ENCODE data around the gene ABCA2.

The ABCA2 gene, protein sequence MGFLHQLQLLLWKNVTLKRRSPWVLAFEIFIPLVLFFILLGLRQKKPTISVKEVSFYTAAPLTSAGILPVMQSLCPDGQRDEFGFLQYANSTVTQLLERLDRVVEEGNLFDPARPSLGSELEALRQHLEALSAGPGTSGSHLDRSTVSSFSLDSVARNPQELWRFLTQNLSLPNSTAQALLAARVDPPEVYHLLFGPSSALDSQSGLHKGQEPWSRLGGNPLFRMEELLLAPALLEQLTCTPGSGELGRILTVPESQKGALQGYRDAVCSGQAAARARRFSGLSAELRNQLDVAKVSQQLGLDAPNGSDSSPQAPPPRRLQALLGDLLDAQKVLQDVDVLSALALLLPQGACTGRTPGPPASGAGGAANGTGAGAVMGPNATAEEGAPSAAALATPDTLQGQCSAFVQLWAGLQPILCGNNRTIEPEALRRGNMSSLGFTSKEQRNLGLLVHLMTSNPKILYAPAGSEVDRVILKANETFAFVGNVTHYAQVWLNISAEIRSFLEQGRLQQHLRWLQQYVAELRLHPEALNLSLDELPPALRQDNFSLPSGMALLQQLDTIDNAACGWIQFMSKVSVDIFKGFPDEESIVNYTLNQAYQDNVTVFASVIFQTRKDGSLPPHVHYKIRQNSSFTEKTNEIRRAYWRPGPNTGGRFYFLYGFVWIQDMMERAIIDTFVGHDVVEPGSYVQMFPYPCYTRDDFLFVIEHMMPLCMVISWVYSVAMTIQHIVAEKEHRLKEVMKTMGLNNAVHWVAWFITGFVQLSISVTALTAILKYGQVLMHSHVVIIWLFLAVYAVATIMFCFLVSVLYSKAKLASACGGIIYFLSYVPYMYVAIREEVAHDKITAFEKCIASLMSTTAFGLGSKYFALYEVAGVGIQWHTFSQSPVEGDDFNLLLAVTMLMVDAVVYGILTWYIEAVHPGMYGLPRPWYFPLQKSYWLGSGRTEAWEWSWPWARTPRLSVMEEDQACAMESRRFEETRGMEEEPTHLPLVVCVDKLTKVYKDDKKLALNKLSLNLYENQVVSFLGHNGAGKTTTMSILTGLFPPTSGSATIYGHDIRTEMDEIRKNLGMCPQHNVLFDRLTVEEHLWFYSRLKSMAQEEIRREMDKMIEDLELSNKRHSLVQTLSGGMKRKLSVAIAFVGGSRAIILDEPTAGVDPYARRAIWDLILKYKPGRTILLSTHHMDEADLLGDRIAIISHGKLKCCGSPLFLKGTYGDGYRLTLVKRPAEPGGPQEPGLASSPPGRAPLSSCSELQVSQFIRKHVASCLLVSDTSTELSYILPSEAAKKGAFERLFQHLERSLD (N-terminal part only)

DNA sequence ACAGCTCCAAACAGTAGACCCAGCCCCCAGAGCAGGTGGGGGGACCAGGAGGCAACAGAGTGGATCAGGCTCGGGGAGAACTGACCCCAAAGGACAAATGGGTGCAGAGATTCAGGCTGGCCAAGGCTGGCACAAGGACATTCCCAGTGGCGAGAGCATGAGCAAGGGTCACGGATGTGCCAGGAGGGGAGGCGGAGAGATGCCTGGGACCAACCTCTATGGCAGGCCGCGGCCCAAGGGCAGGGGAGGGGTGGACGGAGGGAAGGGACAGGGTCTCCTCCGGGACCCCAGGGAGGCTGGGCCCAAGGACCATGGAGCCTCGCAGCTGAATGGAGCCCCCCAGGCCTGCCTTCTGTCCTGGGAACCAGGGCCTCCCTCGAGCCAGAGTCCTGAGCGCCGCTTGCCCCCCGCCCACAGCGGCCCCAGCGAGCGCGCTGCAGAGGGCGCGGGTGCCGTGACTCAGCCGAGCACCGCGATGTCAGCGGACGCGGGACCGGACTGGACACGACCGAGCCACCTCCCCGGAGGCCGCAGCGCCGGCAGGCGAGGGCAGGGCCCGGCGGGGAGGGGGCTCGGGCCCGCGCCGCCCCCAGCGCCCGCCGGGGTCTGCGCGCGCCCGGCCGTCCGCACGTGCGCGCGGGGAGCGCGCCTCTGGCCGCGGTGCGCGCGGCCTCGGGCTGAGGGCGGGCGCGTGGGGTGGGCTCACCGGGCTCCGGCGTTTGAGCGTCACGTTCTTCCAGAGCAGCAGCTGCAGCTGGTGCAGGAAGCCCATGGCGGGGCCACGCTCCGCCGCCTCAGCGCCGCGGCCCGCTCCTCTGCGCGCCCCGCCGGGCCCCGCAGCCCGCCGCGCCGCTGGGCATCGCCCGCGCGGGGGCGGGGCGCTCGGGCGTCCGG lies at the start of gene ABCA2:
Gene ABCA2 (minus strand): TSS at position 869 of the 894 bp plus-strand sequence. CDS start 97 bp downstream, at position 772.
- TF ChIP-seq, protein P1, sequence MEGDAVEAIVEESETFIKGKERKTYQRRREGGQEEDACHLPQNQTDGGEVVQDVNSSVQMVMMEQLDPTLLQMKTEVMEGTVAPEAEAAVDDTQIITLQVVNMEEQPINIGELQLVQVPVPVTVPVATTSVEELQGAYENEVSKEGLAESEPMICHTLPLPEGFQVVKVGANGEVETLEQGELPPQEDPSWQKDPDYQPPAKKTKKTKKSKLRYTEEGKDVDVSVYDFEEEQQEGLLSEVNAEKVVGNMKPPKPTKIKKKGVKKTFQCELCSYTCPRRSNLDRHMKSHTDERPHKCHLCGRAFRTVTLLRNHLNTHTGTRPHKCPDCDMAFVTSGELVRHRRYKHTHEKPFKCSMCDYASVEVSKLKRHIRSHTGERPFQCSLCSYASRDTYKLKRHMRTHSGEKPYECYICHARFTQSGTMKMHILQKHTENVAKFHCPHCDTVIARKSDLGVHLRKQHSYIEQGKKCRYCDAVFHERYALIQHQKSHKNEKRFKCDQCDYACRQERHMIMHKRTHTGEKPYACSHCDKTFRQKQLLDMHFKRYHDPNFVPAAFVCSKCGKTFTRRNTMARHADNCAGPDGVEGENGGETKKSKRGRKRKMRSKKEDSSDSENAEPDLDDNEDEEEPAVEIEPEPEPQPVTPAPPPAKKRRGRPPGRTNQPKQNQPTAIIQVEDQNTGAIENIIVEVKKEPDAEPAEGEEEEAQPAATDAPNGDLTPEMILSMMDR (IDR thresholded peaks at IDR 0.05; ENCODE audit: low read depth, low read length) = no peak
- DNase-seq (ENCODE audit: low read depth in 2 of 2) = no peak

DNA sequence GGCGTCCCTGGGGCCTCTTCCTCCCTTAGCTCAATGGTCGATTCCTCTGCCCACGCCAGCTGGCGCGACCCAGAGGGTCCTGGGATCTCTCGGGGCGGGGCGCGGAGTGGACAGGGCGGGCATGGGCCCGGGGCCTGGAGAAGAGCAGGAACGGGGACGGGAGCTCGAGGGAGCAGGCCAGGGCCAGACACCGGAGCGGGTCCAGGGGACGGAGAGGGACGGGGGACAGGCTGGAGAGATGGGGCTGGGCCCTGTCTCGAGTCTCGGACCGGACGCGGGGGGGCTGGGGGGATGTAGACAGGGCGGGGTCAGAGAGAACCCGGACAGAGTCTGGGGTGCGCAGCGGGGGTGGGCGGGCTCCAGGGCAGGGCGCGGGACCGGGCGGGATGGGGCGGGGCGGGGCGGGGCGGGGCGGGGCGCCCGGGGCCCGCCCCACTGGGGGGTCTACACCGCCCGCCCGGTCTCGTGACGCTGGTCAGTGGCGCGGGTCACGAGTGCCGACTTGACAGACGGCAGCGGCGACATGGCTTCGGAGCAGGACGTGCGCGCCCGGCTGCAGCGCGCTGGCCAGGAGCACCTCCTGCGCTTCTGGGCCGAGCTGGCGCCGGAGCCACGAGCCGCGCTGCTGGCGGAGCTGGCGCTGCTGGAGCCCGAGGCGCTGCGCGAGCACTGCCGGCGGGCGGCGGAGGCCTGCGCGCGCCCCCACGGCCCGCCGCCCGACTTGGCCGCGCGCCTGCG lies 49.1 kb upstream of the ABCA2 start, which contains the start of gene UAP1L1:
Gene UAP1L1 (plus strand): TSS at position 508 of the 738 bp plus-strand sequence. CDS start 16 bp downstream, at position 524.
- DNase-seq (ENCODE audit: low read depth in 2 of 2) = peak; percentile 39 to 73
- peak within 1 kb of the TSS; percentile 70 to 87 for H3K4me3 ChIP-seq (replicated peaks in 1 of 2; ENCODE audit: low read depth in 2 of 2, low read length in 2 of 2)
- TF ChIP-seq, protein P1 (IDR thresholded peaks at IDR 0.05; ENCODE audit: low read depth, low read length) = no peak

More for the DNA sequence above, at the start of gene ABCA2:
- peak within 1 kb of the TSS; percentile 49 to 53 for H3K4me3 ChIP-seq (replicated peaks in 1 of 2; ENCODE audit: low read depth in 2 of 2, low read length in 2 of 2)

DNA sequence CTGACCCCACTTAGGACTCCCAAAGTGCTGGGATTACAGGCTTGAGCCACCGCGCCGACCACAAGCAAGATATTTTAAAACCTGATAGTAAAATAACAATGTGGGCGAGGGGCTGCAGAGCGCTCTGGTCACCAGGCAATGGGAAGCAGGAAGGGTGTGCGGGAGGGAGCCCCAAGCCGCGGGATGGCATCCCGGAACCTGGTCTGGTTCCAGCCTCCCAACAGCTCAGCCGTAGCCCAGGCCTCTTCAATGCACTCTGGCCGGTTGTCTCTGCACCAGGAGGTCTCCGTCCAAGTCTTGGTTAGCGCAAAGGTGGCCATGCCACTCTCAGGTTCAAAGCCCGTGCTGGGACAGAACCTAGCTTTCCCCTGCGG lies 48.6 kb upstream of the ABCA2 start:
- DNase-seq (ENCODE audit: low read depth in 2 of 2) = no peak
- TF ChIP-seq, protein P1 (IDR thresholded peaks at IDR 0.05; ENCODE audit: low read depth, low read length) = no peak
- H3K4me3 ChIP-seq (replicated peaks in 1 of 2; ENCODE audit: low read depth in 2 of 2, low read length in 2 of 2) = peak overlapping the region; percentile 31 to 36

DNA sequence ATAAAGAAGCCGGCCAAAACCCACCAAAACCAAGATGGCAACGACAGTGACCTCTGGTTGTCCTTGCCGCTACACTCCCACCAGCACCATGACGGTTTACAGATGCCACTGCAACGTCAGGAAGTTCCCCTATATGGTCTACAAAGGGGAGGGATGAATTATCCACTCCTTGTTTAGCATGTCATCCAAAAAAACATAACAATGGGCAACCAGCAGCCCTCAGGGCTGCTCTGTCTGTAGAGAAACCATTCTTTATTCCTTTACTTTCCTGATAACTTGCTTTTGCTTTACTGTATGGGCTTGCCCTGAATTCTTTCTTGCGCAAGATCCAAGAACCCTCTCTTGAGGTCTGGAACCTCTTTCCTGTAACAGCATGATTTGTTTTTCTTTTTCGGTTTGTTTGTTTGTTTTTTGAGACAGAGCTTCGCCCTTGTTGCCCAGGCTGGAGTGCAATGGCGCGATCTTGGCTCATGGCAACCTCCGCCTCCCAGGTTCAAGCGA lies 47.3 kb upstream of the ABCA2 start:
- H3K4me3 ChIP-seq (replicated peaks in 1 of 2; ENCODE audit: low read depth in 2 of 2, low read length in 2 of 2) = no peak overlapping the region
- no peak for DNase-seq (ENCODE audit: low read depth in 2 of 2)
- TF ChIP-seq, protein P1 (IDR thresholded peaks at IDR 0.05; ENCODE audit: low read depth, low read length) = no peak

DNA sequence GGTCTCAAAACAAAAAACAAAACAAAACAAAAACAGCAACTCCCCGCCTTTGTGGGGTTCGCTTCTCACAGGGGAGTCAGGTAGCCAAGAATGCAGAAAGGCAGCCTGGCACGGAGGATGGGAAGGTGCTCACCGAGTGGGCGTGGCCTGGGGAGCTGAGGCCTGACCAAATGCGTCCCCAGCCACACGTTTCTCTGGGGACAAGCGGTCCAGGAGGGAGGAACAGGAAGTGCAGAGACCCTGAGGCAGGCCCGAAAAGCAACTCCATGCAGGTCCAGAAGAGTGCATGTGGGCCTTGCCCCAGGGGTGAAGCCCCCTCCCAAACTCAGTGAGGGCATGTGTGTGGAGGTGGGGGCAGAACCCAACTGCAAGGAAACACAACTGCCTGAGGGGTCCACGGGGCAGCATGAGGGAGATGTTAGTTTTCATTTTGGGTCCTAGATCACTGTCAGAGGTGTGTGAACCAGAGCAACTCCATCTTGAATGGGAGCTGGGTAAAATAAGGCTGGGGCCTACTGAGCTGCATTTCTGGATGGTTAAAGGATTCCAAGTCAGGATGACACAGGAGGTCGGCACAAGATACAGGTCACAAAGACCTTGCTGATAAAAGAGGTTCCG lies 46.7 kb upstream of the ABCA2 start:
- no peak overlapping the region for H3K4me3 ChIP-seq (replicated peaks in 1 of 2; ENCODE audit: low read depth in 2 of 2, low read length in 2 of 2)
- no peak for DNase-seq (ENCODE audit: low read depth in 2 of 2)
- TF ChIP-seq, protein P1 (IDR thresholded peaks at IDR 0.05; ENCODE audit: low read depth, low read length) = no peak

All from cardiac fibroblast (primary cell).